HCT116 (cell line): Measurements from ENCODE around the gene EHF. TPM values are rescaled to one million over a fixed set of nuclear protein-coding genes. Genes with fewer than 3 reads are reported as not detected.
A peak's percentile ranks its signal among the peaks of the same experiment; 100 is the strongest.

ENCODE experiments used
- ATAC-seq: fragments of 200-7000 bp; cut with Tn5 transposase; 2 replicates; pipeline ENCODE4 v1.9.1; 2020; ENCODE audit warnings: mild to moderate bottlenecking, moderate library complexity
- BruUV-seq: library from RNA; stranded (reverse); fragments of 400-500 nt; replicated peaks from 2 replicates; lab custom pipeline; 2021; lab: Mats Ljungman, UMichigan
- CTCF ChIA-PET: fragments of 300-600 bp; sonication (Branson Sonifier 250); formaldehyde crosslinking; loops from one replicate; lab custom pipeline; 2021; ENCODE audit warnings: antibody characterized with exemption; lab: Charles Lee
- POLR2A ChIA-PET: fragments of 300-600, 350-600 bp; sonication (Branson Sonifier 250); formaldehyde crosslinking; loops from one replicate; lab custom pipeline; 2021; ENCODE audit warnings: antibody characterized with exemption; lab: Charles Lee
- RAD21 ChIA-PET, 2 experiments: fragments of 300-600 bp; sonication (Branson Sonifier 250); formaldehyde crosslinking; loops; one replicate each; lab custom pipeline; 2023; ENCODE audit warnings: low total read pairs in 2 of 2; ENCODE audit not compliant: uncharacterized antibody in 2 of 2, unreplicated experiment in 2 of 2, low non-redundant PET in 1 of 2; lab: Charles Lee
- DNase-seq: peaks from one replicate; pipeline ENCODE4 v3.0.0-alpha.2; 2010; ENCODE audit warnings: low read depth, low spot score
- H2AFZ ChIP-seq: fragments of 200-600 bp; shearing (Covaris generic), sonication (generic); 2 replicates; pipeline ENCODE4 v1.6.1; 2017; ENCODE audit warnings: low read depth, mixed run types, mixed read lengths, antibody characterized with exemption, low read length; ENCODE audit not compliant: poor library complexity, severe bottlenecking
- H3K27ac ChIP-seq: 2 replicates; pipeline ENCODE4 v1.5.1; 2012; ENCODE audit warnings: low read depth, low read length
- H3K27me3 ChIP-seq: fragments of 200-600 bp; sonication (generic); 2 replicates; pipeline ENCODE4 v1.6.1; 2016; ENCODE audit warnings: mixed run types, low read length, mixed read lengths; ENCODE audit not compliant: insufficient read depth
- H3K36me3 ChIP-seq, 2 experiments: fragments of 200-500 bp in 1 of 2; fragments of 200-600 bp in 1 of 2; sonication (Bioruptor generic) in 1 of 2; sonication (generic) in 1 of 2; 2 replicates each; pipeline versions ENCODE4 v1.5.1 to v1.6.1; 2014 to 2016; ENCODE audit warnings: low read length in 2 of 2, inconsistent platforms in 1 of 2, mixed read lengths in 1 of 2, mixed run types in 1 of 2; ENCODE audit not compliant: insufficient read depth in 2 of 2, control insufficient read depth in 1 of 2
- H3K4me1 ChIP-seq, 2 experiments: fragments of 200-600 bp in 1 of 2; sonication (generic) in 1 of 2; 2 replicates each; pipeline versions ENCODE4 v1.5.1 to v1.6.1; 2012 to 2017; ENCODE audit warnings: low read length in 2 of 2, inconsistent platforms in 1 of 2, mild to moderate bottlenecking in 1 of 2, mixed read lengths in 1 of 2, mixed run types in 1 of 2, moderate library complexity in 1 of 2; ENCODE audit not compliant: insufficient read depth in 2 of 2, control insufficient read depth in 1 of 2
- H3K4me2 ChIP-seq: fragments of 200-600 bp; sonication (generic); 2 replicates; pipeline ENCODE4 v1.6.1; 2017; ENCODE audit warnings: mixed run types, low read length, mixed read lengths
- H3K4me3 ChIP-seq, 2 experiments: fragments of 200-600 bp in 1 of 2; sonication (generic) in 1 of 2; replicated peaks in 1 of 2; 2 replicates each; pipeline ENCODE4 v1.5.1; 2011 to 2016; ENCODE audit warnings: low read length in 2 of 2, control low read depth in 1 of 2, low read depth in 1 of 2, mild to moderate bottlenecking in 1 of 2, mixed read lengths in 1 of 2, mixed run types in 1 of 2
- H3K79me2 ChIP-seq: fragments of 200-600 bp; sonication (generic); 2 replicates; pipeline ENCODE4 v1.6.1; 2017; ENCODE audit warnings: mild to moderate bottlenecking, mixed run types, low read length, moderate library complexity, mixed read lengths; ENCODE audit not compliant: insufficient read depth
- H3K9ac ChIP-seq: fragments of 200-600 bp; sonication (generic); 2 replicates; pipeline ENCODE4 v1.6.1; 2016; ENCODE audit warnings: low read length, mixed read lengths
- H3K9me2 ChIP-seq: fragments of 200-600 bp; sonication (generic), shearing (Covaris generic); 2 replicates; pipeline ENCODE4 v1.6.1; 2017; ENCODE audit warnings: mixed run types, mild to moderate bottlenecking, moderate library complexity; ENCODE audit not compliant: insufficient read depth
- H3K9me3 ChIP-seq, 2 experiments: fragments of 200-500 bp in 1 of 2; fragments of 200-600 bp in 1 of 2; sonication (Bioruptor generic) in 1 of 2; sonication (generic) in 1 of 2; 2 replicates each; pipeline ENCODE4 v1.6.1; 2014 to 2017; ENCODE audit warnings: low read length in 2 of 2, mixed read lengths in 2 of 2, inconsistent platforms in 1 of 2, low read depth in 1 of 2, mild to moderate bottlenecking in 1 of 2, mixed run types in 1 of 2, moderate library complexity in 1 of 2; ENCODE audit not compliant: control insufficient read depth in 1 of 2, insufficient read depth in 1 of 2
- H4K20me1 ChIP-seq: fragments of 200-600 bp; sonication (generic), shearing (Covaris generic); 2 replicates; pipeline ENCODE4 v1.6.1; 2017; ENCODE audit warnings: mixed run types, mild to moderate bottlenecking, moderate library complexity; ENCODE audit not compliant: insufficient read depth
- CEBPB ChIP-seq: IDR thresholded peaks from 2 replicates; pipeline ENCODE4 v1.6.1; 2012; ENCODE audit warnings: low read depth
- SP1 ChIP-seq: IDR thresholded peaks from 2 replicates; pipeline ENCODE4 v1.6.1; 2012; ENCODE audit warnings: low read depth
- TCF7L2 ChIP-seq: IDR thresholded peaks from 2 replicates; pipeline ENCODE4 v1.7.0; 2011; ENCODE audit warnings: borderline replicate concordance, inconsistent platforms; ENCODE audit not compliant: insufficient read depth, insufficient read length; ENCODE audit errors: extremely low read depth
- YY1 ChIP-seq: IDR thresholded peaks from 2 replicates; pipeline ENCODE4 v1.6.1; 2011; ENCODE audit warnings: low read length, low read depth, moderate library complexity, mild to moderate bottlenecking; ENCODE audit not compliant: insufficient replicate concordance; ENCODE audit errors: extremely low read depth
- ZNF274 ChIP-seq: fragments of 200-500 bp; sonication (Bioruptor generic); IDR thresholded peaks from 2 replicates; pipeline ENCODE4 v1.6.1; 2014; ENCODE audit warnings: mild to moderate bottlenecking, low read depth, low read length, inconsistent platforms
- intact Hi-C: fragments of 100-400 bp; cut with micrococcal nuclease; formaldehyde crosslinking; loops from 2 replicates; pipeline ENCODE4 v1.10.0; 2022
- total RNA-seq: library from RNA; stranded (reverse); gene quantifications from one replicate; pipeline ENCODE4 v1.2.1, GENCODE V29; 2021; ENCODE audit not compliant: unreplicated experiment
- TF ChIP-seq, protein P1 (sequence below): IDR thresholded peaks from 2 replicates; pipeline ENCODE4 v1.6.1; 2012
- TF ChIP-seq, protein P2 (sequence below): IDR thresholded peaks from 2 replicates; pipeline ENCODE4 v1.6.1; 2012; ENCODE audit warnings: low read depth
- TF ChIP-seq, protein P3 (sequence below), 3 experiments: fragments of 200-600 bp in 1 of 3; sonication (generic) in 1 of 3; IDR thresholded peaks in 2 of 3; conservative IDR thresholded peaks in 1 of 3; 2 replicates each; pipeline ENCODE4 v1.5.1; 2012 to 2017; ENCODE audit warnings: low read depth in 2 of 3, low read length in 2 of 3, antibody characterized with exemption in 1 of 3, borderline replicate concordance in 1 of 3, control low read depth in 1 of 3, mild to moderate bottlenecking in 1 of 3, mixed read lengths in 1 of 3, mixed run types in 1 of 3, moderate library complexity in 1 of 3; ENCODE audit not compliant: insufficient read depth in 1 of 3

Gene EHF
- total RNA-seq, 1 experiment from 2014 or later: 51.5 TPM

- no peak for TF ChIP-seq SP1
- TF ChIP-seq, protein P1, sequence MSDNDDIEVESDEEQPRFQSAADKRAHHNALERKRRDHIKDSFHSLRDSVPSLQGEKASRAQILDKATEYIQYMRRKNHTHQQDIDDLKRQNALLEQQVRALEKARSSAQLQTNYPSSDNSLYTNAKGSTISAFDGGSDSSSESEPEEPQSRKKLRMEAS: peak; percentile 14; the same call in 1 of the 2 replicates
- H3K36me3 ChIP-seq: 0 out of 4 replicates have a peak, but pooled peaks cover 0 to 7% of the 10 kb centered on the region in 2 experiments
- no peaks in the 10 kb centered on the region for H3K9me3 ChIP-seq
- H2AFZ ChIP-seq: no peak overlapping the region
- ChIA-PET CTCF (interaction anchor here (0.9 to 1.7 kb wide), 2 partner anchors 13 to 20 kb away, joined by 3 to 4 read pairs; no protein-coding TSS in a partner anchor), POLR2A (interaction anchor here (0.7 to 2.0 kb wide), 6 partner anchors 9 to 44 kb away, joined by 3 to 7 read pairs (median 5); no protein-coding TSS in a partner anchor), RAD21 (interaction anchor here in 1 of 2 experiments (1.1 to 1.2 kb wide), 2 partner anchors 39 to 55 kb away, joined by 3 read pairs; no protein-coding TSS in a partner anchor)
- no peak overlapping the region for H3K4me3 ChIP-seq
- H3K27me3 ChIP-seq: no peaks in the 10 kb centered on the region
- BruUV-seq: no TSS peak
- DNase-seq (no peak), ATAC-seq (no peak)
- H3K4me1 ChIP-seq: peaks cover 40 to 98% of the 10 kb centered on the region in 2 experiments
- H3K4me2 ChIP-seq: peak overlapping the region; percentile 69
- H3K9ac ChIP-seq: peak overlapping the region; percentile 47
- no peaks in the 10 kb centered on the region for H3K9me2 ChIP-seq
- H4K20me1 ChIP-seq: no peaks in the 10 kb centered on the region
- intact Hi-C loops: no loop called here
- H3K27ac ChIP-seq: peak overlapping the region; percentile 57
- peaks cover 80% of the 10 kb centered on the region for H3K79me2 ChIP-seq
Observed at GRCh38 chr11:34640924-34641275, 20.0 kb downstream of the EHF start.

GRCh38 chr11:34641456-34641855, 20.6 kb downstream of the EHF start:
- no peaks in the 10 kb centered on the region for H3K9me3 ChIP-seq
- H3K4me2 ChIP-seq: peak overlapping the region; percentile 69
- TF ChIP-seq, protein P2, sequence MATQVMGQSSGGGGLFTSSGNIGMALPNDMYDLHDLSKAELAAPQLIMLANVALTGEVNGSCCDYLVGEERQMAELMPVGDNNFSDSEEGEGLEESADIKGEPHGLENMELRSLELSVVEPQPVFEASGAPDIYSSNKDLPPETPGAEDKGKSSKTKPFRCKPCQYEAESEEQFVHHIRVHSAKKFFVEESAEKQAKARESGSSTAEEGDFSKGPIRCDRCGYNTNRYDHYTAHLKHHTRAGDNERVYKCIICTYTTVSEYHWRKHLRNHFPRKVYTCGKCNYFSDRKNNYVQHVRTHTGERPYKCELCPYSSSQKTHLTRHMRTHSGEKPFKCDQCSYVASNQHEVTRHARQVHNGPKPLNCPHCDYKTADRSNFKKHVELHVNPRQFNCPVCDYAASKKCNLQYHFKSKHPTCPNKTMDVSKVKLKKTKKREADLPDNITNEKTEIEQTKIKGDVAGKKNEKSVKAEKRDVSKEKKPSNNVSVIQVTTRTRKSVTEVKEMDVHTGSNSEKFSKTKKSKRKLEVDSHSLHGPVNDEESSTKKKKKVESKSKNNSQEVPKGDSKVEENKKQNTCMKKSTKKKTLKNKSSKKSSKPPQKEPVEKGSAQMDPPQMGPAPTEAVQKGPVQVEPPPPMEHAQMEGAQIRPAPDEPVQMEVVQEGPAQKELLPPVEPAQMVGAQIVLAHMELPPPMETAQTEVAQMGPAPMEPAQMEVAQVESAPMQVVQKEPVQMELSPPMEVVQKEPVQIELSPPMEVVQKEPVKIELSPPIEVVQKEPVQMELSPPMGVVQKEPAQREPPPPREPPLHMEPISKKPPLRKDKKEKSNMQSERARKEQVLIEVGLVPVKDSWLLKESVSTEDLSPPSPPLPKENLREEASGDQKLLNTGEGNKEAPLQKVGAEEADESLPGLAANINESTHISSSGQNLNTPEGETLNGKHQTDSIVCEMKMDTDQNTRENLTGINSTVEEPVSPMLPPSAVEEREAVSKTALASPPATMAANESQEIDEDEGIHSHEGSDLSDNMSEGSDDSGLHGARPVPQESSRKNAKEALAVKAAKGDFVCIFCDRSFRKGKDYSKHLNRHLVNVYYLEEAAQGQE: no peak
- TF ChIP-seq YY1: no peak
- TF ChIP-seq TCF7L2: no peak
- TF ChIP-seq, protein P3, sequence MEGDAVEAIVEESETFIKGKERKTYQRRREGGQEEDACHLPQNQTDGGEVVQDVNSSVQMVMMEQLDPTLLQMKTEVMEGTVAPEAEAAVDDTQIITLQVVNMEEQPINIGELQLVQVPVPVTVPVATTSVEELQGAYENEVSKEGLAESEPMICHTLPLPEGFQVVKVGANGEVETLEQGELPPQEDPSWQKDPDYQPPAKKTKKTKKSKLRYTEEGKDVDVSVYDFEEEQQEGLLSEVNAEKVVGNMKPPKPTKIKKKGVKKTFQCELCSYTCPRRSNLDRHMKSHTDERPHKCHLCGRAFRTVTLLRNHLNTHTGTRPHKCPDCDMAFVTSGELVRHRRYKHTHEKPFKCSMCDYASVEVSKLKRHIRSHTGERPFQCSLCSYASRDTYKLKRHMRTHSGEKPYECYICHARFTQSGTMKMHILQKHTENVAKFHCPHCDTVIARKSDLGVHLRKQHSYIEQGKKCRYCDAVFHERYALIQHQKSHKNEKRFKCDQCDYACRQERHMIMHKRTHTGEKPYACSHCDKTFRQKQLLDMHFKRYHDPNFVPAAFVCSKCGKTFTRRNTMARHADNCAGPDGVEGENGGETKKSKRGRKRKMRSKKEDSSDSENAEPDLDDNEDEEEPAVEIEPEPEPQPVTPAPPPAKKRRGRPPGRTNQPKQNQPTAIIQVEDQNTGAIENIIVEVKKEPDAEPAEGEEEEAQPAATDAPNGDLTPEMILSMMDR (IDR thresholded peaks at IDR 0.05 in 2 of 3, conservative IDR thresholded peaks at IDR 0.05 in 1 of 3; ENCODE audit: borderline replicate concordance in 1 of 3, insufficient read depth in 1 of 3, low read depth in 2 of 3, low read length in 2 of 3): no peak
- TF ChIP-seq CEBPB: peak; percentile 60
- no peak for TF ChIP-seq ZNF274
- no peak for DNase-seq
- H3K36me3 ChIP-seq: peaks cover 0 to 13% of the 10 kb centered on the region in 2 experiments; a peak in 1 of 4 replicates
- no TSS peak for BruUV-seq
- intact Hi-C loops: no loop called here
- no peaks in the 10 kb centered on the region for H3K9me2 ChIP-seq
- H3K27me3 ChIP-seq: no peaks in the 10 kb centered on the region
- CTCF ChIA-PET: interaction anchor here (1.2 kb wide), 1 partner anchor 55 kb away, joined by 5 read pairs; no protein-coding TSS in a partner anchor
- H2AFZ ChIP-seq: no peak overlapping the region
- POLR2A ChIA-PET: interaction anchor here (0.9 to 2.0 kb wide), 3 partner anchors 9 to 41 kb away, joined by 3 to 7 read pairs (median 4); no protein-coding TSS in a partner anchor
- H3K4me3 ChIP-seq: no peak overlapping the region
- ATAC-seq: no peak
- RAD21 ChIA-PET: interaction anchor here in 1 of 2 experiments (1.2 kb wide), 1 partner anchor 56 kb away, joined by 3 read pairs; no protein-coding TSS in a partner anchor
- H3K9ac ChIP-seq: peak overlapping the region; percentile 47
- H4K20me1 ChIP-seq: no peaks in the 10 kb centered on the region
- H3K27ac ChIP-seq: peak overlapping the region; percentile 57; the same call in 1 of the 2 replicates
- H3K79me2 ChIP-seq: peaks cover 75% of the 10 kb centered on the region
- H3K4me1 ChIP-seq: peaks cover 40 to 98% of the 10 kb centered on the region in 2 experiments
